Activated CD4-positive, alpha-beta T cell treated with anti-CD3 and anti-CD28 coated beads, Interleukin-2, amount 10 ng/mL, durations not matched to agents 7 days and 5 days (primary cell): Measurements from ENCODE around the gene CAMK1. TPM values are rescaled to one million over a fixed set of nuclear protein-coding genes. Genes with fewer than 3 reads are reported as not detected.
A peak's percentile ranks its signal among the peaks of the same experiment; 100 is the strongest.

Experiments used
- CTCF ChIA-PET: fragments of 350-600 bp; sonication (Branson Sonifier 250); formaldehyde crosslinking; loops from one replicate; lab custom pipeline; 2021; ENCODE audit warnings: antibody characterized with exemption; lab: Charles Lee
- POLR2A ChIA-PET: fragments of 350-600 bp; sonication (Branson Sonifier 250); formaldehyde crosslinking; loops from one replicate; lab custom pipeline; 2021; ENCODE audit warnings: antibody characterized with exemption; lab: Charles Lee
- DNase-seq: peaks from one replicate; pipeline ENCODE4 v3.0.0-alpha.2; 2020
- H3K27ac Mint-ChIP-seq: one replicate; pipeline ENCODE4 v1.8.0; 2021; ENCODE audit warnings: mild to moderate bottlenecking, moderate library complexity, mixed read lengths
- H3K27me3 Mint-ChIP-seq: one replicate; pipeline ENCODE4 v1.8.0; 2021; ENCODE audit warnings: mixed read lengths
- H3K36me3 Mint-ChIP-seq: one replicate; pipeline ENCODE4 v1.8.0; 2021; ENCODE audit warnings: low read depth, mixed read lengths
- H3K4me1 Mint-ChIP-seq: one replicate; pipeline ENCODE4 v1.8.0; 2021; ENCODE audit warnings: mixed read lengths
- H3K4me3 Mint-ChIP-seq: one replicate; pipeline ENCODE4 v1.8.0; 2021; ENCODE audit warnings: mild to moderate bottlenecking, moderate library complexity, mixed read lengths
- H3K9me3 Mint-ChIP-seq: one replicate; pipeline ENCODE4 v1.8.0; 2021; ENCODE audit warnings: mixed read lengths
- total RNA-seq, 2 experiments: library from RNA; stranded (reverse); gene quantifications; one replicate each; pipeline ENCODE4 v1.2.3, GENCODE V29; 2021

CAMK1 gene
- total RNA-seq, 2 experiments from 2014 or later, result 18.8 to 19.0 TPM

- DNase-seq, result no peak
- ChIA-PET CTCF (interaction anchor here (0.6 to 1.3 kb wide), 5 partner anchors 11 to 277 kb away, joined by 3 to 7 read pairs (median 3); no protein-coding TSS in a partner anchor), POLR2A (interaction anchor here (0.6 kb wide), 1 partner anchor 12 kb away, joined by 3 read pairs; no protein-coding TSS in a partner anchor)
- Mint-ChIP-seq H3K4me1 (peaks cover 51% of the 10 kb centered on the region), H3K4me3 (no peak overlapping the region), H3K27ac (no peak overlapping the region), H3K27me3 (no peaks in the 10 kb centered on the region), H3K36me3 (peaks cover 59% of the 10 kb centered on the region), H3K9me3 (no peaks in the 10 kb centered on the region)
Observed at GRCh38 chr3:9806688-9807589, 37.2 kb upstream of the CAMK1 start.

- Mint-ChIP-seq H3K27ac (no peak overlapping the region), H3K4me3 (no peak overlapping the region), H3K36me3 (peaks cover 58% of the 10 kb centered on the region), H3K4me1 (peaks cover 45% of the 10 kb centered on the region), H3K27me3 (no peaks in the 10 kb centered on the region), H3K9me3 (no peaks in the 10 kb centered on the region)
- DNase-seq, result no peak
- ChIA-PET CTCF (interaction anchor here (0.7 to 0.9 kb wide), 4 partner anchors 13 to 282 kb away, joined by 3 read pairs; partner anchors contain the start of gene ARPC4), POLR2A (no interaction called here)
Observed at GRCh38 chr3:9806137-9806536, 36.4 kb upstream of the CAMK1 start.

- ChIA-PET CTCF (interaction anchor here (0.6 to 1.2 kb wide), 4 partner anchors 8 to 36 kb away, joined by 3 to 5 read pairs (median 3); no protein-coding TSS in a partner anchor), POLR2A (no interaction called here)
- Mint-ChIP-seq H3K27ac (no peak overlapping the region), H3K9me3 (no peaks in the 10 kb centered on the region), H3K4me1 (peaks cover 36% of the 10 kb centered on the region), H3K36me3 (peaks cover 64% of the 10 kb centered on the region), H3K27me3 (no peaks in the 10 kb centered on the region), H3K4me3 (no peak overlapping the region)
- DNase-seq, result no peak
Observed at GRCh38 chr3:9804996-9805395, 35.2 kb upstream of the CAMK1 start.

- POLR2A ChIA-PET, result no interaction called here
- H3K36me3 Mint-ChIP-seq, result peaks cover 65% of the 10 kb centered on the region
Observed at GRCh38 chr3:9803494-9803893, 33.7 kb upstream of the CAMK1 start.

GRCh38 chr3:9800529-9800928 is 30.8 kb upstream of the CAMK1 start:
- no peak overlapping the region for H3K4me3 Mint-ChIP-seq
- DNase-seq, result no peak

More at GRCh38 chr3:9803494-9803893, 33.7 kb upstream of the CAMK1 start:
- Mint-ChIP-seq H3K9me3 (no peaks in the 10 kb centered on the region), H3K27me3 (no peaks in the 10 kb centered on the region), H3K27ac (no peak overlapping the region), H3K4me3 (no peak overlapping the region), H3K4me1 (peaks cover 23% of the 10 kb centered on the region)
- CTCF ChIA-PET, result interaction anchor here (0.8 to 1.2 kb wide), 4 partner anchors 11 to 21 kb away, joined by 3 to 7 read pairs (median 4); partner anchors contain the start of gene ARPC4
- no peak for DNase-seq

GRCh38 chr3:9797196-9797945 is 27.6 kb upstream of the CAMK1 start:
- no peak for DNase-seq
- no peaks in the 10 kb centered on the region for H3K9me3 Mint-ChIP-seq
- H3K4me3 Mint-ChIP-seq, result no peak overlapping the region
- H3K4me1 Mint-ChIP-seq, result peaks cover 32% of the 10 kb centered on the region
- ChIA-PET POLR2A (no interaction called here), CTCF (interaction anchor here (0.6 to 1.9 kb wide), 5 partner anchors 16 to 135 kb away, joined by 3 to 6 read pairs (median 4); partner anchors contain the start of genes CRELD1 and RPUSD3)
- H3K27ac Mint-ChIP-seq, result no peak overlapping the region
- peaks cover 66% of the 10 kb centered on the region for H3K36me3 Mint-ChIP-seq
- H3K27me3 Mint-ChIP-seq, result no peaks in the 10 kb centered on the region

More at GRCh38 chr3:9800529-9800928, 30.8 kb upstream of the CAMK1 start:
- Mint-ChIP-seq H3K9me3 (no peaks in the 10 kb centered on the region), H3K36me3 (peaks cover 71% of the 10 kb centered on the region), H3K27me3 (no peaks in the 10 kb centered on the region), H3K4me1 (peaks cover 17% of the 10 kb centered on the region), H3K27ac (peak overlapping the region; percentile 36)
- CTCF ChIA-PET, result interaction anchor here (1.0 kb wide), 1 partner anchor 16 kb away, joined by 5 read pairs; no protein-coding TSS in a partner anchor
- POLR2A ChIA-PET, result no interaction called here

- peaks cover 50% of the 10 kb centered on the region for H3K4me1 Mint-ChIP-seq
- H3K9me3 Mint-ChIP-seq, result no peaks in the 10 kb centered on the region
- peak overlapping the region; percentile 66 for H3K4me3 Mint-ChIP-seq
- ChIA-PET CTCF (no interaction called here), POLR2A (no interaction called here)
- peaks cover 65% of the 10 kb centered on the region for H3K36me3 Mint-ChIP-seq
- H3K27ac Mint-ChIP-seq, result peak overlapping the region; percentile 6
- no peaks in the 10 kb centered on the region for H3K27me3 Mint-ChIP-seq
- no peak for DNase-seq
Observed at GRCh38 chr3:9795207-9795606, 25.5 kb upstream of the CAMK1 start.

GRCh38 chr3:9794400-9794799 is 24.7 kb upstream of the CAMK1 start:
- Mint-ChIP-seq H3K27me3 (no peaks in the 10 kb centered on the region), H3K4me3 (peak overlapping the region; percentile 98), H3K27ac (peak overlapping the region; percentile 100), H3K4me1 (peaks cover 58% of the 10 kb centered on the region), H3K36me3 (peaks cover 65% of the 10 kb centered on the region), H3K9me3 (no peaks in the 10 kb centered on the region)
- POLR2A ChIA-PET, result no interaction called here
- CTCF ChIA-PET, result interaction anchor here (2.4 kb wide), 1 partner anchor 61 kb away, joined by 7 read pairs; no protein-coding TSS in a partner anchor
- no peak for DNase-seq

- ChIA-PET CTCF (interaction anchor here (0.5 to 2.4 kb wide), 15 partner anchors 10 to 470 kb away, joined by 3 to 7 read pairs (median 3); partner anchors contain the start of genes CAMK1 and OGG1), POLR2A (interaction anchor here (0.6 to 1.7 kb wide), 2 partner anchors 27 to 60 kb away, joined by 3 read pairs; no protein-coding TSS in a partner anchor)
- H3K9me3 Mint-ChIP-seq, result no peaks in the 10 kb centered on the region
- peak overlapping the region; percentile 98 for H3K4me3 Mint-ChIP-seq
- peak overlapping the region; percentile 100 for H3K27ac Mint-ChIP-seq
- peak; percentile 46 for DNase-seq
- peaks cover 65% of the 10 kb centered on the region for H3K36me3 Mint-ChIP-seq
- peaks cover 64% of the 10 kb centered on the region for H3K4me1 Mint-ChIP-seq
- no peaks in the 10 kb centered on the region for H3K27me3 Mint-ChIP-seq
Observed at GRCh38 chr3:9793161-9793781, 23.5 kb upstream of the CAMK1 start.

- Mint-ChIP-seq H3K4me1 (peaks cover 68% of the 10 kb centered on the region), H3K27ac (peak within 1 kb of the TSS; percentile 100), H3K9me3 (no peaks in the 10 kb centered on the region), H3K4me3 (peak within 1 kb of the TSS; percentile 98), H3K36me3 (peaks cover 62% of the 10 kb centered on the region), H3K27me3 (no peaks in the 10 kb centered on the region)
- ChIA-PET POLR2A (interaction anchor here (0.6 to 1.7 kb wide), 2 partner anchors 26 to 60 kb away, joined by 3 read pairs; no protein-coding TSS in a partner anchor), CTCF (interaction anchor here (0.6 to 2.4 kb wide), 15 partner anchors 9 to 471 kb away, joined by 3 to 7 read pairs (median 4); partner anchors contain the start of genes CAMK1 and OGG1)
- peak; percentile 94 for DNase-seq
Observed at GRCh38 chr3:9792405-9793160, 22.8 kb upstream of the CAMK1 start, which contains the start of the genes ARPC4 and TADA3. ARPC4 (plus strand) TSS chr3:9793082; CDS start chr3:9793122, 40 bp downstream. TADA3 (minus strand) TSS chr3:9792473; CDS start chr3:9791466, 1,007 bp downstream.
